Epithelial cell of proximal tubule (primary cell): Measurements from ENCODE around the gene KRTAP4-12. TPM values are rescaled to one million over a fixed set of nuclear protein-coding genes. Genes with fewer than 3 reads are reported as not detected.
"Not testable (repeated sequence)": the region's sequence is repeated elsewhere in the genome, so short reads cannot be mapped to it uniquely, and the experiment has no call there.

Experiments used
- DNase-seq: peaks from one replicate; pipeline ENCODE4 v3.0.0-alpha.2; 2011; ENCODE audit warnings: low read depth
- H3K4me3 ChIP-seq: 2 replicates; pipeline ENCODE4 v1.5.1; 2011; ENCODE audit warnings: low read depth, mild to moderate bottlenecking, low read length
- CTCF ChIP-seq: conservative IDR thresholded peaks from 2 replicates; pipeline ENCODE4 v1.5.1; 2012; ENCODE audit warnings: low read depth, mild to moderate bottlenecking, low read length
- total RNA-seq: library from RNA; depleted of rRNA; stranded (reverse); fragments of >200 nt; gene quantifications from 2 replicates; pipeline ENCODE4 v1.2.3, GENCODE V29; 2015

Gene KRTAP4-12
- total RNA-seq, 1 donor from 2014 or later, result not detected

GRCh38 chr17:41151525-41151924, 27.5 kb upstream of the KRTAP4-12 start:
- DNase-seq, result no peak
- no peak overlapping the region for H3K4me3 ChIP-seq
- TF ChIP-seq CTCF, result no peak

- no peak overlapping the region for H3K4me3 ChIP-seq
- no peak for DNase-seq
- no peak for TF ChIP-seq CTCF
Observed at GRCh38 chr17:41150026-41150425, 26.0 kb upstream of the KRTAP4-12 start.

GRCh38 chr17:41149652-41149985, 25.6 kb upstream of the KRTAP4-12 start, which contains the start of gene KRTAP4-5:
Gene KRTAP4-5 (minus strand): TSS chr17:41149825. CDS start chr17:41149767, 58 bp downstream.
- TF ChIP-seq CTCF, result no peak
- H3K4me3 ChIP-seq, result no peak within 1 kb of the TSS
- DNase-seq, result no peak

GRCh38 chr17:41148971-41149651, 25.1 kb upstream of the KRTAP4-12 start:
- not testable (repeated sequence) for DNase-seq, H3K4me3 ChIP-seq

GRCh38 chr17:41147531-41148204, 23.7 kb upstream of the KRTAP4-12 start:
- TF ChIP-seq CTCF, result no peak
- no peak overlapping the region for H3K4me3 ChIP-seq
- no peak for DNase-seq

GRCh38 chr17:41145261-41145660, 21.3 kb upstream of the KRTAP4-12 start:
- TF ChIP-seq CTCF, result no peak
- DNase-seq, result no peak
- H3K4me3 ChIP-seq, result no peak overlapping the region

GRCh38 chr17:41144846-41145245, 20.9 kb upstream of the KRTAP4-12 start:
- TF ChIP-seq CTCF, result no peak
- no peak for DNase-seq
- H3K4me3 ChIP-seq, result no peak overlapping the region
